Mesothelial cell of epicardium (in vitro differentiated cells): ENCODE measurements around the gene CTF1. TPM values are rescaled to one million over a fixed set of nuclear protein-coding genes. Genes with fewer than 3 reads are reported as not detected.
A peak's percentile ranks its signal among the peaks of the same experiment; 100 is the strongest.

Experiments used
- DNase-seq, 2 experiments: peaks; one replicate each; pipeline ENCODE4 v3.0.0; 2021; ENCODE audit warnings: low spot score in 2 of 2; ENCODE audit not compliant: unreplicated experiment in 2 of 2
- H3K27ac Mint-ChIP-seq: 2 replicates; pipeline ENCODE4 v1.8.0; 2021; ENCODE audit warnings: mixed read lengths
- H3K27me3 Mint-ChIP-seq: 2 replicates; pipeline ENCODE4 v1.8.0; 2021; ENCODE audit warnings: low read depth, mixed read lengths
- H3K36me3 Mint-ChIP-seq: 2 replicates; pipeline ENCODE4 v1.8.0; 2021; ENCODE audit warnings: mixed read lengths
- H3K4me1 Mint-ChIP-seq: 2 replicates; pipeline ENCODE4 v1.8.0; 2021; ENCODE audit warnings: mixed read lengths
- H3K4me3 Mint-ChIP-seq: 2 replicates; pipeline ENCODE4 v1.8.0; 2021; ENCODE audit warnings: mild to moderate bottlenecking, moderate library complexity, mixed read lengths
- H3K9me3 Mint-ChIP-seq: 2 replicates; pipeline ENCODE4 v1.8.0; 2021; ENCODE audit warnings: mixed read lengths
- total RNA-seq: library from RNA; stranded (reverse); gene quantifications from 3 replicates; pipeline ENCODE4 v1.2.1, GENCODE V29; 2021
- TF ChIP-seq, protein P1 (sequence below): fragments of 200-600 bp; sonication (generic); IDR thresholded peaks from one replicate; pipeline ENCODE4 v1.5.0; 2021; ENCODE audit warnings: antibody characterized with exemption; ENCODE audit not compliant: unreplicated experiment

The CTF1 gene
- total RNA-seq, 1 donor from 2014 or later, result 9.1 TPM

DNA sequence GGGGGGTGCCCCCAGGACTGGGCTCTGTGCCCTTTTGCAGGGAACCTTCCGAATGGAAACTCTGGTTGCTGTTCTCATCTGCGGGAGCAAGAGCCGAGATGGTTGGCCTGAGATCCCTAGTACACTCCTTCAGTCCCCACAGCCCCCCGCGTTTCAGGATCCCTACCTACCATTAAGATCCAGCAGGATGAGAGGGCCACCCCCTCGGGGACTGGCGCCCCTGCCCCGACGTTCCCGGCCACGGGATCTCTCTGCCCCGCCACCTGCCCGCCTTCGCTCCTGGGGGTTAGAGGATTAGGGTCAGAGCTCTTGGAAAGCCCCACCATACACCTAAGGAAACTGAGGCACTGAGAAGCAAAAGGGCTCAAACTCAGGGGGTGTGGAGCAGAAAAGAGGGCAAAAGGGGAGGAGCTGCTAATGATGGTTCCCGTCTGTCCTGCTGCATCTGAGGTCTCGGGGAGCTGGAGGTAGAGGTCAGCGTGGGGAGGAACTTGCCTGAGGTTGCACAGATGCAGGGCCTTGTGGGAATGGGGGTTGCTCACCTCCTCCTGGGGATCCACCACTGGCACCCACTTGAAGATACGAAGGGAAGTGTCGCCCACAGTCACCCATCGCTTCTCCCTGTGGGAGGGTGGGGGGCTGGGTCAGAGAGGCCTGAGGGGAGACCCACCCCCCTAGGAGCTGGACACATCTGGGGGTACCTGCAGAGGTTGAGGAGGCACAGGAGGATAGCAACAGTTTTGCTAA, 3.6 kb upstream of the CTF1 start:
- Mint-ChIP-seq H3K9me3 (no peaks in the 10 kb centered on the region), H3K27me3 (no peaks in the 10 kb centered on the region), H3K27ac (peak overlapping the region; percentile 94)

DNA sequence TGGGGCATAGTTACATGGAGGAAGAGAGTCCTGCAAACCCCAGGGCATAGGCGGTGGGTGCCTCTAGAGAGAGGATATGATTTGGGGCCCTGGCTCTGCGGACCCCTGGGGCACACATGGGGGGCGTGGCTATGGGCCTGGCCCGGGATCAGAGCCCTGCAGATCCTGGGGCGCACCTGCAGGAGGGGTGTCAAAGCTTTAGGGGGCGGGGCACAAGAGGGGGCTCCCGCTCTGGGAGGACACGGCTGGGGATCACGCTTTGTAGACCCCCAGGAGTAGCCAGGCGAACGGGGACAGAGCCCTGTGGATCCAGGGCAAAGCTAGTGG, 3.0 kb upstream of the CTF1 start:
- peaks cover 43% of the 10 kb centered on the region for H3K4me1 Mint-ChIP-seq
- H3K27ac Mint-ChIP-seq, result peak overlapping the region; percentile 94
- H3K27me3 Mint-ChIP-seq, result no peaks in the 10 kb centered on the region

More for the DNA sequence above, 3.6 kb upstream of the CTF1 start:
- Mint-ChIP-seq H3K36me3 (peaks cover 15% of the 10 kb centered on the region), H3K4me1 (peaks cover 43% of the 10 kb centered on the region), H3K4me3 (peak overlapping the region; percentile 80)
- no peak for DNase-seq
- TF ChIP-seq, protein P1, sequence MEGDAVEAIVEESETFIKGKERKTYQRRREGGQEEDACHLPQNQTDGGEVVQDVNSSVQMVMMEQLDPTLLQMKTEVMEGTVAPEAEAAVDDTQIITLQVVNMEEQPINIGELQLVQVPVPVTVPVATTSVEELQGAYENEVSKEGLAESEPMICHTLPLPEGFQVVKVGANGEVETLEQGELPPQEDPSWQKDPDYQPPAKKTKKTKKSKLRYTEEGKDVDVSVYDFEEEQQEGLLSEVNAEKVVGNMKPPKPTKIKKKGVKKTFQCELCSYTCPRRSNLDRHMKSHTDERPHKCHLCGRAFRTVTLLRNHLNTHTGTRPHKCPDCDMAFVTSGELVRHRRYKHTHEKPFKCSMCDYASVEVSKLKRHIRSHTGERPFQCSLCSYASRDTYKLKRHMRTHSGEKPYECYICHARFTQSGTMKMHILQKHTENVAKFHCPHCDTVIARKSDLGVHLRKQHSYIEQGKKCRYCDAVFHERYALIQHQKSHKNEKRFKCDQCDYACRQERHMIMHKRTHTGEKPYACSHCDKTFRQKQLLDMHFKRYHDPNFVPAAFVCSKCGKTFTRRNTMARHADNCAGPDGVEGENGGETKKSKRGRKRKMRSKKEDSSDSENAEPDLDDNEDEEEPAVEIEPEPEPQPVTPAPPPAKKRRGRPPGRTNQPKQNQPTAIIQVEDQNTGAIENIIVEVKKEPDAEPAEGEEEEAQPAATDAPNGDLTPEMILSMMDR, result no peak

DNA sequence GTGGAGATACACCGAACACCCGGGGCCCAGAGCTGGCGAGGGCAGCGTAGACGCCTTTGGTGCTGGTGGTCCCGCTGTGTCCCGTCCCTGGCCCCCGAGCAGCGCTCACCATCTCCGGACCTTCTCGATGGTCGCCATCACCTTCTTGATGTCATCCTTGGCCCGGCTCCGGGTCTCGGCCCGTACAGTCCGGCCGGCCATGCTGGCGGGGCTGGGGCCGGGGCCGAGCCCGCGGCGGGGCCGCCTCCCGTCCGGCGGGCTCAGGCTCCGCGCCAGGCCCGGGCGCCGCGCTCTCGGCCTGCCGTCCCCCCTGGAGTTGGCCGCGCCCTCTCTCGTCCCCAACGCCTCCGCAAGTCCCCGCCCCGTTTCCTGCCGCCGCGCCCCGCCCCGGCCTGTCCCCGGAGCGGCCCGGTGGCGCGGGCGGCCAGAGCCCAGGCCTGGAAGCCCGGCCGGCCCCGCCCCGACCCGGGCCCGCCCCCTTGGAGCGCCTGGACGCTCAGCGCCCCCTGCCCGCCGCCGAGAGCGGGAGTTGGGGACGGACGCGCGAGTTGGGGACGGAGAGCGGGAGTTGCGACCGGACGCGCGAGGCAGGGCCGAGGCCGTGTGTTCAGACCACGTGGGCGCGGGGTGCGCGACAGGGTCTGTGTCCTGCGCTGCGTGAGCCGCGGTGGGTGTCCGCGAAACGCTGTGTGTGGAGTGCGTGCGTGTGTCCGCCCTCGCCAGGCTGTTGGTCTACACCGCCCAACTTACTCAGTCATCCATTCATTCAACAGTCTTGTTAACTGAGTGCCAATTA, 2.5 kb upstream of the CTF1 start, which contains the start of gene BCL7C:
Gene BCL7C, minus strand, starts transcription at position 334 of the 796 bp plus-strand sequence. Its CDS starts 133 bp downstream, at position 201.
- H3K9me3 Mint-ChIP-seq, result no peaks in the 10 kb centered on the region
- H3K27ac Mint-ChIP-seq, result peak within 1 kb of the TSS; percentile 100
- H3K4me3 Mint-ChIP-seq, result peak within 1 kb of the TSS; percentile 80
- TF ChIP-seq, protein P1, result peak; percentile 25
- peaks cover 43% of the 10 kb centered on the region for H3K4me1 Mint-ChIP-seq
- H3K27me3 Mint-ChIP-seq, result no peaks in the 10 kb centered on the region
- H3K36me3 Mint-ChIP-seq, result peaks cover 9% of the 10 kb centered on the region
- peak; percentile 86 for DNase-seq

More for the DNA sequence above, 3.0 kb upstream of the CTF1 start:
- no peaks in the 10 kb centered on the region for H3K9me3 Mint-ChIP-seq
- DNase-seq, result peak in 1 of 2 experiments; percentile 46
- TF ChIP-seq, protein P1, result no peak
- H3K36me3 Mint-ChIP-seq, result peaks cover 15% of the 10 kb centered on the region
- peak overlapping the region; percentile 80 for H3K4me3 Mint-ChIP-seq

DNA sequence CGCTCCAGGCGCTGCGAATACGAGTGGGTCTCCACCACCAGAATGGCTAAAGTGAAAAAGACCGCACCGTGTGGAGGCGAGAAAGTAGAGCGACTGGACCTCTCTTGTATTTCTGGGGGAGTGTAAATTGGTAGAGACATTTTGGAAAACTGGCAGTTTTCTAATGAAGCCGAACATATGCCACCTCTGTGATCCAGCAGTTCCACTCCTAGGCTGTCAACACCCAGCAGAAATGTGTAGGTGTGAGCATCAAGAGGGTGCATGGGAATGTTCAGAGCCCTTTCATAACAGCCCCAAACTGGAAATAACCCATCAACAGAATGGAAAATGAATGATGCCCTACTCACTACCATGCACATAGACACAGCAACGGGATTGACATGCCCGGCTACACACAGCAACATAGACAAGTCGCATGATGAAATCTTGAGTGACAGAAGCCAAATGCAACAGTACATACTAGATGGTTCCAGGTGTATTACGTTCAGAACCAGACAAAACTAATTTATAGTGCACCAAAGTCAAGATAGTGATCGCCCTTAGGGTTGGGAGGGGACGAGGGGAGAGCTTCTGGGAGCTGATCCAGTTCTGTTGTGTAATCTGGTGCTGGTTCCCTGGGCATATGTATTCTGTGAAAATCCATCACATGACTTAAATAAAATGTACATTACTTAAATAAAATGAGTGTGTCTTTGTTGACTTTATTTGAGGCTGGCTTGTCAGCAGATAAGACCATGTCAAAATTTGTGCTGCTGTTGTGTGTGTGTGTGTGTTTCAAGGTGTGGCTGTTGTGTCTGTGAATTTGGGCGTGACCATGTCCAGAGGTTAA, 1.7 kb upstream of the CTF1 start:
- DNase-seq, result no peak
- H3K4me1 Mint-ChIP-seq, result peaks cover 42% of the 10 kb centered on the region
- H3K4me3 Mint-ChIP-seq, result peak overlapping the region; percentile 65
- H3K9me3 Mint-ChIP-seq, result no peaks in the 10 kb centered on the region
- H3K27ac Mint-ChIP-seq, result peak overlapping the region; percentile 100
- peaks cover 6% of the 10 kb centered on the region for H3K36me3 Mint-ChIP-seq
- H3K27me3 Mint-ChIP-seq, result no peaks in the 10 kb centered on the region
- TF ChIP-seq, protein P1, result no peak

DNA sequence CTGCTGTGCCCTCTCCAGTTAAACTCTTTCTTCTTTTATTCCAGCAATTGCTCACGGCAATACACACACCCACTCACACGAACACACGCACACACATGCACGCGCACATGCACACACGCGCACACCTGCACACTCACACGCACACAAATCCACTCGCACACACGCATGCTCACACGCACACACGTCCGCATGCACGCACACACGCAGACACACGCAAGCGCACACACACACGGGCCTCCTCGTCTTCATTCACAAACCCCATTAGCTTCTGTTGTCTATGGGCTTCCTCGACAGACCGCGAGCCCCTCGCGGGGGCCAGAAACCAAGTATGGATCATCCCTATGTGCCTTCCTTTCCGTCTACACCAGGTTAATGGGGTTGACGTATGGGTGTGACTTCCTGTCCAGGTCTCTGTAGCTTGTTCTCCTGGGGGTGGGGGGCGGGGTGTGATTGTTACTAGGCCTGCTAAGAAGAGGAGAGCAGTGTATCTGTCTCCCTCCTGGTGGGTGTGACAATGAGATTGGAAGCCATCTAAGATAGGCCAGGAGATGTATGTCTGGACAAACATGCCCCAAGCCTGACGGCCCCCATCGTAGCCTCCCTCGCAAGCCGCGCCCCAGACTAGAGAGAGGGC, 670 bp upstream of the CTF1 start:
- H3K27ac Mint-ChIP-seq, result peak overlapping the region; percentile 100
- no peak for DNase-seq
- TF ChIP-seq, protein P1, result no peak

More for the DNA sequence above, 670 bp upstream of the CTF1 start:
- Mint-ChIP-seq H3K27me3 (no peaks in the 10 kb centered on the region), H3K9me3 (no peaks in the 10 kb centered on the region), H3K36me3 (peaks cover 3% of the 10 kb centered on the region), H3K4me1 (peaks cover 41% of the 10 kb centered on the region), H3K4me3 (peak overlapping the region; percentile 88)
